MM.1S (cell line): ENCODE measurements around the gene ZRANB1.

Source experiments
- EZH2 ChIP-seq: fragments of 300-600 bp; sonication (generic); optimal IDR thresholded peaks from 2 replicates; pipeline ENCODE3; 2017; ENCODE audit warnings: low read depth, mild to moderate bottlenecking, antibody characterized with exemption, low read length, mixed read lengths
- EZH2phosphoT487 ChIP-seq: fragments of 300-600 bp; sonication (generic); IDR thresholded peaks from 2 replicates; pipeline ENCODE4 v1.6.1; 2018; ENCODE audit warnings: antibody characterized with exemption, low read length
- TF ChIP-seq, protein P1 (sequence below): fragments of 300-600 bp; sonication (generic); IDR thresholded peaks from 2 replicates; pipeline ENCODE4 v1.5.1; 2016; ENCODE audit warnings: antibody characterized with exemption, low read length, mixed read lengths

DNA sequence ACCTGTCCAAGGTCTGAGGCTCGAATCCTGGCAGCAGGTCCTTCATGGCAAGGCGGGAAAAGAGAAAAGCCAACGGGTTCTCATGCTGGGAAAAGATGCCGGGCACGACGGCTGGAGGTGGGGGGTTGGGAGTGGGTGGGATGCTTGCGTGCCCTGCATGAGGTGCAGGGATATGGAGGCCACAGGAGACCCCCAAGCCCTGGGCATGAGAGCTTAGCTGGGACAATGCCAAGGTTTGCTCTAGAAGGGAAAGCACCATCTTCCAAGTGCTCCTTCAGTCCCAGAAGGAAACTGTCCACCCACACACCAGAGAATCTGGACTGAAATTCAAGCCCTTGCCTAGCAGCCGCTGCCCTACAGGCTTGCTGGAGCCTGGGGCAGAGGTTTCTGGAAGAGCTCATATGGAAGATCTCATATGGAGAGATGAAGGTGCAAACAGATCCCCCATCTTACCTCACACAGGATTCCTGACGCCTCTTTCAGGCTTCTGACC is 64.3 kb downstream of the ZRANB1 start:
- TF ChIP-seq, protein P1, sequence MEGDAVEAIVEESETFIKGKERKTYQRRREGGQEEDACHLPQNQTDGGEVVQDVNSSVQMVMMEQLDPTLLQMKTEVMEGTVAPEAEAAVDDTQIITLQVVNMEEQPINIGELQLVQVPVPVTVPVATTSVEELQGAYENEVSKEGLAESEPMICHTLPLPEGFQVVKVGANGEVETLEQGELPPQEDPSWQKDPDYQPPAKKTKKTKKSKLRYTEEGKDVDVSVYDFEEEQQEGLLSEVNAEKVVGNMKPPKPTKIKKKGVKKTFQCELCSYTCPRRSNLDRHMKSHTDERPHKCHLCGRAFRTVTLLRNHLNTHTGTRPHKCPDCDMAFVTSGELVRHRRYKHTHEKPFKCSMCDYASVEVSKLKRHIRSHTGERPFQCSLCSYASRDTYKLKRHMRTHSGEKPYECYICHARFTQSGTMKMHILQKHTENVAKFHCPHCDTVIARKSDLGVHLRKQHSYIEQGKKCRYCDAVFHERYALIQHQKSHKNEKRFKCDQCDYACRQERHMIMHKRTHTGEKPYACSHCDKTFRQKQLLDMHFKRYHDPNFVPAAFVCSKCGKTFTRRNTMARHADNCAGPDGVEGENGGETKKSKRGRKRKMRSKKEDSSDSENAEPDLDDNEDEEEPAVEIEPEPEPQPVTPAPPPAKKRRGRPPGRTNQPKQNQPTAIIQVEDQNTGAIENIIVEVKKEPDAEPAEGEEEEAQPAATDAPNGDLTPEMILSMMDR: no peak
- no peak for TF ChIP-seq EZH2
- TF ChIP-seq EZH2phosphoT487: no peak
